Activated naive CD8-positive, alpha-beta T cell treated with anti-CD3 and anti-CD28 coated beads, Interleukin-2, amount 10 ng/mL, durations not matched to agents 7 days and 5 days (primary cell): ENCODE data around the gene PDE4D. TPM values are rescaled to one million over a fixed set of nuclear protein-coding genes. Genes with fewer than 3 reads are reported as not detected.
A peak's percentile ranks its signal among the peaks of the same experiment; 100 is the strongest.
"Not testable (repeated sequence)": the region's sequence is repeated elsewhere in the genome, so short reads cannot be mapped to it uniquely, and the experiment has no call there.

Source experiments
- ATAC-seq: fragments of 150-1000 bp; cut with Tn5 transposase; one replicate; pipeline ENCODE4 v1.10.0; 2021; ENCODE audit warnings: low read depth, moderate library complexity
- POLR2A ChIA-PET: fragments of 350-600 bp; sonication (Branson Sonifier 250); formaldehyde crosslinking; loops from one replicate; lab custom pipeline; 2021; ENCODE audit warnings: antibody characterized with exemption; lab: Charles Lee
- DNase-seq: peaks from one replicate; pipeline ENCODE4 v3.0.0; 2021
- H3K27ac Mint-ChIP-seq: one replicate; pipeline ENCODE4 v1.8.0; 2022; ENCODE audit warnings: mild to moderate bottlenecking, mixed read lengths
- H3K27me3 Mint-ChIP-seq: one replicate; pipeline ENCODE4 v1.8.0; 2022; ENCODE audit warnings: mild to moderate bottlenecking, moderate library complexity, mixed read lengths
- H3K36me3 Mint-ChIP-seq: one replicate; pipeline ENCODE4 v1.8.0; 2021; ENCODE audit warnings: mild to moderate bottlenecking, mixed read lengths
- H3K4me1 Mint-ChIP-seq: one replicate; pipeline ENCODE4 v1.8.0; 2021; ENCODE audit warnings: mixed read lengths
- H3K4me3 Mint-ChIP-seq: one replicate; pipeline ENCODE4 v1.8.0; 2022; ENCODE audit warnings: mild to moderate bottlenecking, moderate library complexity, mixed read lengths
- H3K9me3 Mint-ChIP-seq: one replicate; pipeline ENCODE4 v1.8.0; 2021; ENCODE audit warnings: mixed read lengths
- total RNA-seq, 2 experiments: library from RNA; stranded (reverse); gene quantifications; one replicate each; pipeline ENCODE4 v1.2.3, GENCODE V29; 2021

PDE4D gene
- total RNA-seq, 2 experiments from 2014 or later, result 65.1 to 67.1 TPM

DNA sequence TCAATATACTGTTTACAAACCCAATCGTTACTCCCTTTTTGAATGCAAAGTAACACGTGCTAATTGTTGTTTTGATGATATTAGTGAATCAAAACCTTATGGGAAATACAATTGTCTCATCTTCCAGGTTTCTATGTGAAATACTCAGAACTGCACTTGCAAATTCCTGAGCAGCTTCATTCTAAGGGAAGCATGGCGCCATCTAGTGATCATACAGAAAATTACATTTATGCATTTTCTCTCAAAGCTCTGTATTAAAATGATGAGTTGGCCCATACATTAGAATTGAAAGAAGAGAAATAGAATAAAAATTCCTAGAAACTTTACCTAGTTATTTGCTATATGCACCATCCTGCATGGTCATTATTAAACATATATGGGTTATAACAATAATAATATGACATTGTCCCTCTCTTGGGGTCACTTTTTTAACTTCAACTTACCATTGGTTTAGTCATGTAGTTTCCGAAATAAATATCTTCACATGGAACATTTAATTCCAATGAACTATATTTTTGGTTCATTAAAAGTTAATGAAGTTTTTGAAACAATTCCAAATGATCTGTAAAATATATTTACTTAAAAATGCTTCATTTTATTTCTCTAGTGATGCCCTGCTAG, 220.0 kb downstream of the PDE4D start:
- no peak overlapping the region for H3K4me3 Mint-ChIP-seq
- DNase-seq (no peak), ATAC-seq (no peak)
- POLR2A ChIA-PET, result no interaction called here
- H3K36me3 Mint-ChIP-seq, result no peaks in the 10 kb centered on the region
- peaks cover 20% of the 10 kb centered on the region for H3K27me3 Mint-ChIP-seq
- no peaks in the 10 kb centered on the region for H3K9me3 Mint-ChIP-seq
- no peaks in the 10 kb centered on the region for H3K4me1 Mint-ChIP-seq
- no peak overlapping the region for H3K27ac Mint-ChIP-seq

DNA sequence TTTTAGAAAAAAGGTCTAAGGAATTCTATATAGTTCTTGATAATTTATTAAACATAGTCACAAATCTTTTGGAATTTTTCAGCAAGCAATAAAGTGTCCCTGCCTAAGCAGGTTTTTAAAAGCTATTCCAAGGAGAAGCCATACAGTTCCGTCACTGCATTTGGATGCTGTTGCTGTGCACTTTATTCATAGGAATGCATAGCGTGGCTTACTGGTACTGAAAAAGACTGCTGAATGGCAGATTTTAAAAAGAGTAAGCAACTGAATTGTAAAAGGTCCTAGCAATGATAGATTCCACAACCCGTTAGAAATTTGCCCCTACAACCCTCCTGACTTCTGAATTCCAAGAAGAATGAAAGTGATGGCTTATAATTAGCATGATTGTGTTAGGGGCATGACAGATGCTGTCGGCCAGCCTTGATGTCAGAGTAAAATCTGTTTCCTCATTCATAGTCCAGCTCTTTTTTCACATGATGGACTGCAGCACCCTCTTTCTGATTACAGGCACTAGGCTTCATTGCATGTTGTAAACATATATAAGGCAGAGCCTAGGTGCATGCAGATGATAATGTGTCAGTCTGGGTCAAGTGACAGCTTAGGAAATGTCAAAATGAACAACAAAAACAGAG, 227.0 kb downstream of the PDE4D start:
- no peak for ATAC-seq
- Mint-ChIP-seq H3K27ac (no peak overlapping the region), H3K4me1 (peaks cover 10% of the 10 kb centered on the region), H3K27me3 (peaks cover 12% of the 10 kb centered on the region), H3K9me3 (no peaks in the 10 kb centered on the region), H3K4me3 (no peak overlapping the region), H3K36me3 (no peaks in the 10 kb centered on the region)
- no peak for DNase-seq
- POLR2A ChIA-PET, result no interaction called here

DNA sequence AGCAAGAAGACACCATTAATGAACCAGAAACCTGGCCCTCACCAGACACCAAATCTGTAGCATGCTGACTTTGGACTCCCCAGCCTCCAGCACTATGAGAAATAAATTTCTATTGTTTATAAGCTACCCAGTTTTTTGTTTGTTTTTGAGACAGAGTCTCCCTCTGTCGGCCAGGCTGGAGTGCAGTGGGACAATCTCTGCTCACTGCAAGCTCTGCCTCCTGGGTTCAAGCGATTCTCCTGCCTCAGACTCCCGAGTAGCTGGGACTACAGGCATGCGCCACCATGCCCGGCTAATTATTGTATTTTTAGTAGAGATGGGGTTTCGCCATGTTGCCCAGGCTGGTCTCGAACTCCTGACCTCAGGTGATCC, 227.7 kb downstream of the PDE4D start:
- H3K9me3 Mint-ChIP-seq, POLR2A ChIA-PET, H3K4me3 Mint-ChIP-seq, H3K27ac Mint-ChIP-seq, DNase-seq, H3K27me3 Mint-ChIP-seq, ATAC-seq, H3K36me3 Mint-ChIP-seq: not testable (repeated sequence)
- peaks cover 12% of the 10 kb centered on the region for H3K4me1 Mint-ChIP-seq

DNA sequence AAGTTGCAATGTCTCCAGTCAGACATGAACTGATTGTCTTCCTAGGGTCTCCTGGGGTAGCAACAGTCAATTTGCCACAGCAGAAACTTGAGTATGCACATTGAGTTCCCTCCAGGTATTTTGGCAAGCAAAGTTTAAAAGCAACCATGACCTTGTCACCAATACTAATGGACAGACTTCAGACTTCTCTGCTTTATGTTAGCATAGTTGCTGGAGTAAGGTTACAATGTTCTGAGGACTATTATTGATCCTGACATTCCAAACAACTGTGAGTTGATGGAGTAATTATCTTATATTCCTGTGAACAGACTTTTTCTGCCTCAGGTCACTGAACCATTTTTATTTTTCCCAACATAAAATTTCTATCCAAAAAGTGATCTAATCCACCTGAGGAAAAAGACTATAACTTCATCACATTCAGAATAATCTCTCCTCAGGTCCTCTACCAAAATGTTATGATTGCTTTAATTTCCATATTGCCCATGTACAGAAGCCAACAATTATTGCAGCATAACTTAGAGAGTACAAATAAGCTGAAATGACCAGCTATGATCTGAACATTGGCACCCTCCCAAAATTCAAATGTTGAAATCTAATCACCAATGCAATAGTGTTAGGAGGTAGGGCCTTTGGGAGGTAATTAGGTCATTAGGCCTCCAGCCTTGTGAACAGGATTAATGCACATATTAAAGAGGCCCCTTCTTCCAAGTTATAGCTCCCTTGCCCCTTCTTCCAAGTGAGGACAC, 228.3 kb downstream of the PDE4D start:
- ATAC-seq, result no peak
- Mint-ChIP-seq H3K9me3 (no peaks in the 10 kb centered on the region), H3K4me1 (peaks cover 12% of the 10 kb centered on the region), H3K27ac (no peak overlapping the region), H3K27me3 (peaks cover 9% of the 10 kb centered on the region), H3K4me3 (no peak overlapping the region), H3K36me3 (no peaks in the 10 kb centered on the region)
- DNase-seq, result no peak
- POLR2A ChIA-PET, result no interaction called here

DNA sequence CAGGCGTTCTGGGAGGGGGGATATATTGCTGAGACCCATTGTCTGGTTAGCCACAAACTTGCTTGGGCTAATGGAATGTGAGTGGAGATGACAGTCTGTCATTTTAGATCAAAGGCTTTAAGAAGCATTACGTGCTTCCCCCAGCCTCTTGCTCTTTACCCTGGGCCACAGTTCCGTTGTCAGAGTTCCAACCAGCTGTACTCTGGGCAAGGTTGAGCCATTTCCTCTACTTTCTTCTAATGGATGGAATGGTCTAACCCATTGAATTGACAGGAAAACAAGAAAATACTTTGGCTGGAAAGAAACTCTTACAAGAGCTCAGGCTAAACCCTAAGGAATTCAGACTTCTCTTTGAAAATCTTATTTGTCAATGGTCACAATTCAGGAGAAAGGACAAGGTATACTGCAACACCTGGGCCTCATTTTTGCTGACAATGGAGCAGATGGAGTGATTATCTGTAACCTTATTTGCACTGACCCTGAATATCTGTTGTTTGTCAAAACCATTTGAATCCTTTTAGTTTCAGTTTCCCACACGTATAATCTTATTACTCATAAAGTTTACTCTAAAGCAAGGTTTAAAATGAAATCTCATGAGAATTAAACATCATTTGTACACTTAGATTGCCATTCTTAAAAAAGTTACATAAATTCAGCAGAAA, 231.4 kb downstream of the PDE4D start:
- POLR2A ChIA-PET, result no interaction called here
- H3K27ac Mint-ChIP-seq, result no peak overlapping the region
- peak overlapping the region; percentile 40 for H3K4me3 Mint-ChIP-seq
- H3K4me1 Mint-ChIP-seq, result peaks cover 13% of the 10 kb centered on the region
- no peak for ATAC-seq
- H3K9me3 Mint-ChIP-seq, result no peaks in the 10 kb centered on the region
- DNase-seq, result no peak
- H3K36me3 Mint-ChIP-seq, result no peaks in the 10 kb centered on the region
- H3K27me3 Mint-ChIP-seq, result peaks cover 2% of the 10 kb centered on the region

DNA sequence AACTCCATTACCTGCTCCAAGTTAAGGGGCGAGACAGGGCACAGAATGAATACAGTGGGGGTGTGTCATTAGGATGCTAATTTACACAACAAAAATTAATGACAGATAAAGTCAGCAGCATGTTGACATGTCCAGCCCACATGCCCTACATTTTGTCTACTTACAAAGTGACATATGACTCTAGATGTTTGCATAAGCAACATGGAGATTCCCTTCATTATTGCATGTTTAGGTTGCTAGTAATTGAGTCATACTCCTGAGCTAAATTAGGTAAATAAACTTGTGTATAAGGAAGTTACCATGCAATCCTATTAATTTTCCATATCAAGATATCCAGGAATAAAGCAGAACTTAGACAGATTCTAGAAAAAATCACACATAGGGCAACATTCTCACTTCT, 232.2 kb downstream of the PDE4D start:
- Mint-ChIP-seq H3K9me3 (no peaks in the 10 kb centered on the region), H3K36me3 (no peaks in the 10 kb centered on the region), H3K4me1 (peaks cover 17% of the 10 kb centered on the region), H3K4me3 (no peak overlapping the region), H3K27me3 (peaks cover 2% of the 10 kb centered on the region), H3K27ac (no peak overlapping the region)
- POLR2A ChIA-PET, result no interaction called here
- DNase-seq (no peak), ATAC-seq (no peak)

DNA sequence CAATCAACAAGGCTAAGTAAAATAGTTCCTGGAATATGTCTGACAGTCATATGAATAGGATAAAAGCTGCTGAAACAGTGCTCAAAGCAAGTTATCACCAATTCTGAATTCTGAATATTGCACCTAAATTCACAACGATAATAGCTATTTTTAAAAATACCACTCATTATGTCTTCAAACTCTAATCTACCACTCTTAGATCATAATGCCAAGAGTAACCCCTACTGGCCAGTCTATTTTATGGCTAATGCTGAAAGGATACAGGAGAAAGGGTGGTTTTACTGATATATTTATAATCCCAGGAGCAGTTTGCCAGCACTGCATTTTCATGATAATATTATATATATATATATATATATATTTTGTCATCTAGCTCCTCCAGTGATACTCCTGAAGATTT, 232.8 kb downstream of the PDE4D start:
- no peak for DNase-seq
- Mint-ChIP-seq H3K36me3 (no peaks in the 10 kb centered on the region), H3K4me1 (peaks cover 22% of the 10 kb centered on the region), H3K27me3 (peaks cover 6% of the 10 kb centered on the region), H3K27ac (no peak overlapping the region), H3K9me3 (no peaks in the 10 kb centered on the region), H3K4me3 (no peak overlapping the region)
- no peak for ATAC-seq
- POLR2A ChIA-PET, result no interaction called here

DNA sequence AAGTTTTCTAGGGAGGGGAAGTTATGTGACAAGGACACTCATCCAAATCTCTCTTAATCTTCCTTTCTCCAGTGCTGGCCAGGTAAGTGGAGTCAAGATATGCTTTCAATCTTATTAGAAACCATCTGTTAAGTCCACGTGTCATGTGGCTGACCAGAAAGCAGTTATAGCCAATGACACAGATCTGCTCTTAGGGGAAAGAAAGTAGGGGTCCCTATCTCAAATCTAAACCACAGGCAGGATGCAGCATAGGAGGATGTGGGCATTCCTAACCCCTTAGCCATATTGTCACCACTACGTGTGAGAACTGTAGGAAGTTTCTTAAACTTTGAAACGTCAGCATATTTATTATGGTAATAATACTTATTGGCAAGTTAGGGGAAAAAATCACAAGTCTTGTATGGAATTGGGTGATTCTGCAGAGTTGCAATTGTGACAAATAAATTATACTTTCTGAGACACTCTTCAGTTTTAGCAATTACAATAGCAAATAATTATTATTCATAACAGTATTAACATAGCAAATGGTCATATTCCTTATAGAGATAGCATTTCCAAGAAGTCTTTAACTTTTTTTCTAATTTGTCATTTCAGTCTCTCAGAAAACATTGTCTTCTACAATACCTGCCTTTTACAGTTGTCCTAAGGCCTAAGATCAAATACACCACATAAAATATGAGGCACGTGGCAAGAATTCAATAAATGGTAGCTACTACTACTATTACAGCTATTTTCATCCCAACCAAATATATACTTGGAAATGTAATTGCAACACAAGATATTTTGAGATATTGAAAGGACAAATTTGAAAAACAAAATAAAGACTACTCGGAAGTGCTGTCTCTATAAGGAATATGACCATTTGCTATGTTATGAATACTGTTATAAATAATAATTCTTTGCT, 236.9 kb downstream of the PDE4D start:
- Mint-ChIP-seq H3K36me3 (no peaks in the 10 kb centered on the region), H3K4me3 (no peak overlapping the region), H3K9me3 (no peaks in the 10 kb centered on the region), H3K4me1 (peaks cover 15% of the 10 kb centered on the region), H3K27me3 (peaks cover 3% of the 10 kb centered on the region), H3K27ac (no peak overlapping the region)
- DNase-seq (no peak), ATAC-seq (no peak)
- POLR2A ChIA-PET, result no interaction called here

DNA sequence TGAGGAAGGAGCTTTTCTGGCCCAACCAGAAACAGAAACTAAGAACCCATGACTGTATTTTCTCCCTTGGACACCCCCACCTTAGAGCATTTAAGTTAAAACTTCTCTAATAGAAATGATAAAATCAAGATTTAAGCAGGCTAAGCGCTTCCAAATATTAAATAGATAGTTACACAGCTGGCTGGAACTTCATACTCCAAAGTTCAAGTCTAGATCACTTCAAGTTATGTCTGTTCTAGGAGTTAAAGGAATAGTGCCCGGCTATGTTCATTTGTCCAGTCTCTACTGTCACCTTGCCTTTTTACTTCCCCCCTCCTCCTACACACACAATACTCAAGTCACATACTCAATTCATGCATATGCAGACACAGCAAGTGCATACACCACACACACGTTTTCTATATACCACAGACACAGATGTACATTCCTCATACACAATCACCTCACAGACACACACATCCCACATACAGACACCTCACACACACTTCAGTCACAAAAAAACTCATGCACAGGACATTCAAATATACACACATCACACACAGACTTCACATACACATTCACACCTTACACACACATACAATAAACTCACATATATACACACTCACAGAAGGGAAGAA, 237.7 kb downstream of the PDE4D start:
- Mint-ChIP-seq H3K9me3 (no peaks in the 10 kb centered on the region), H3K4me1 (peaks cover 12% of the 10 kb centered on the region), H3K27ac (no peak overlapping the region), H3K4me3 (no peak overlapping the region), H3K36me3 (no peaks in the 10 kb centered on the region), H3K27me3 (peaks cover 3% of the 10 kb centered on the region)
- no peak for ATAC-seq
- POLR2A ChIA-PET, result no interaction called here
- DNase-seq, result no peak

DNA sequence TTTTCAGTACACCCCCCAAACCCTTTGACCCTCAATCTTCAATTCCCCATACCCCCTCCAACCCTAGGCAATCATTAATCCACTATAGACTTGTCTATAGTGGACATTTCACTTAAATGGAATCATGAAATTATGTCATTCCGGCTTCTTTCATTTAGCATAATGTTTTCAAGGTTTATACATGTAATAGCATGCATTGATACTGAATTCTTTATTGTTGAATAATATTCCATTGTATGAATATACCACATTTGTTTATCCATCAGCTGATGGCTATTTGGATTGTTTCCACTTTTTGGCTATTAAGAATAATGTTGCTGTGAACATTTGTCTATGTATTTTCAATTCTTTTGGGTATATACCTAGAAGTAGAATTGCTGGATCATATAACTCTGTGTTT, 238.8 kb downstream of the PDE4D start:
- Mint-ChIP-seq H3K4me1 (peaks cover 12% of the 10 kb centered on the region), H3K27me3 (peaks cover 3% of the 10 kb centered on the region), H3K27ac (no peak overlapping the region), H3K9me3 (no peaks in the 10 kb centered on the region), H3K4me3 (no peak overlapping the region), H3K36me3 (no peaks in the 10 kb centered on the region)
- ATAC-seq (no peak), DNase-seq (no peak)
- POLR2A ChIA-PET, result no interaction called here

DNA sequence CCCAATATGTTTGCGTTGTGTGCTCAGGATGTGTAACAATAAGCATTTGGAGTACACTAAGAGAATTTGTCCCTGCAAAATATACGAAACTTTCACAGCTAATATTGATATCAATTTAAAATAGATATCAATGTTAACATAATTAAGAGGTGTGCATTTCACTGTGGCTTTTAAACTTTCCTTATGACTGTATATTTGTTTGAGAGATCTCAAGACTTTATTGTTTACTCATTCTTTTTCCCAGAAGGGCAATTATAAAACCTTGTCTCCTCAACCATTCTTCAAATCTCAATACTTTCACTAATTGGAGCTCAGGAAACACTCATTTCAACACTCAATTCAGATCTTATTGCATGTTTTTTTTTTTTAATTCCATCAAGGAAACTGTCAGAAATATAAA, 241.1 kb downstream of the PDE4D start:
- no peak overlapping the region for H3K4me3 Mint-ChIP-seq
- ATAC-seq, result no peak
- no peak for DNase-seq
- no peaks in the 10 kb centered on the region for H3K36me3 Mint-ChIP-seq
- H3K4me1 Mint-ChIP-seq, result peaks cover 11% of the 10 kb centered on the region
- POLR2A ChIA-PET, result no interaction called here
- H3K27me3 Mint-ChIP-seq, result peaks cover 3% of the 10 kb centered on the region
- no peaks in the 10 kb centered on the region for H3K9me3 Mint-ChIP-seq
- H3K27ac Mint-ChIP-seq, result no peak overlapping the region

DNA sequence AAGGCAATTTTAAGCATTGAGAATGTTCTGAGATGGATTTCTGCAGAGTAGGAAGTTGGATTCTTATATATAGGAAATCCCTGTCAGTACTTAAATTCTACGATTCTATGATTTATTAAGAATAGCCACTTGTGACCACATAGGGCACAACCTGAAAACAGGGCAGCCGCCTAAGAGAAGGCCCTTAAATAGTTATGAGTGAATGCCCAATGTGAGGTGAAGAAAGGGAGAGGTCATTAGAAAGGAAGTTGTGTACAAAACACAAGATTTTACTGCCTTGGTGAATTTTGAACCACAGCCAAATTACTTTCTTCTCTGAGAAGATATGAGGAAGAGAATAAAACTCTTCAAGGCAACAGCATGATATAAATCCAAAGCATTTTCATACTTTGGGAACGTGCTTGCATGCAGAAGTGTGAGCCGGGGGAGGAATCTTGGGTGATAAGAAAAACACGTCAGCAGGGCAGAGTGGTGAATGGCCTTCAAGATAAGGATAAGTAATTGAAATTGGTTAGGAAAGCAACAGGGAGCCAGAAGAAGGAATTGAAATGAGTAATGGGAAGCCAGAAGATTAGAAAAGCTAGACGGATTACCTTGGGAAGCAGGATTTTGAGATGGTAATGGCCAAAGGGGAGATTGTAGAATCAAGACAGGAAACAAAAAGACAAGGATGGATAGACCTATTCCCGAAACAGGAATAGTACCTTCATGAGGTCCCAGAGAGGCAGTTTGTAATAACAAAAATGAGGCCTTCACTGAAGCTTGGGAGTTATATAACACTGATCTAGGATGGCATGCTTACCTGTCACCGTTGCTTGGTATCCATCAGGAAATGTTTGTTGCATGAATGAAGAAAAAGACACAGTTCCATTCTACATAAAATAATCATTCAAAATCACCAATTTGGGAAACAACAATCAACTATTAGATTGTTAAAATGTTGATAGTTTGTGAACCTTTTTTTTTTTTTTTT, 244.3 kb downstream of the PDE4D start:
- peaks cover 9% of the 10 kb centered on the region for H3K4me1 Mint-ChIP-seq
- H3K4me3 Mint-ChIP-seq, result no peak overlapping the region
- no peaks in the 10 kb centered on the region for H3K36me3 Mint-ChIP-seq
- DNase-seq, result no peak
- H3K9me3 Mint-ChIP-seq, result no peaks in the 10 kb centered on the region
- no peak for ATAC-seq
- POLR2A ChIA-PET, result no interaction called here
- H3K27me3 Mint-ChIP-seq, result no peaks in the 10 kb centered on the region
- no peak overlapping the region for H3K27ac Mint-ChIP-seq
